Renal cortical epithelial cell (primary cell): ENCODE data around the gene C1orf210. TPM values are rescaled to one million over a fixed set of nuclear protein-coding genes. Genes with fewer than 3 reads are reported as not detected.

Experiments
- DNase-seq: peaks from one replicate; pipeline ENCODE4 v3.0.0-alpha.2; 2011; ENCODE audit warnings: low read depth
- total RNA-seq: library from RNA; depleted of rRNA; stranded (reverse); fragments of >200 nt; gene quantifications from 2 replicates; pipeline ENCODE4 v1.2.3, GENCODE V29; 2014

The C1orf210 gene
- total RNA-seq, 1 donor from 2014 or later, result 0.15 TPM

- peak; percentile 32 for DNase-seq
Measured at GRCh38 chr1:43274125-43274803, 11.1 kb downstream of the C1orf210 start.

- DNase-seq, result no peak
Measured at GRCh38 chr1:43273708-43274107, 11.7 kb downstream of the C1orf210 start.

DNA sequence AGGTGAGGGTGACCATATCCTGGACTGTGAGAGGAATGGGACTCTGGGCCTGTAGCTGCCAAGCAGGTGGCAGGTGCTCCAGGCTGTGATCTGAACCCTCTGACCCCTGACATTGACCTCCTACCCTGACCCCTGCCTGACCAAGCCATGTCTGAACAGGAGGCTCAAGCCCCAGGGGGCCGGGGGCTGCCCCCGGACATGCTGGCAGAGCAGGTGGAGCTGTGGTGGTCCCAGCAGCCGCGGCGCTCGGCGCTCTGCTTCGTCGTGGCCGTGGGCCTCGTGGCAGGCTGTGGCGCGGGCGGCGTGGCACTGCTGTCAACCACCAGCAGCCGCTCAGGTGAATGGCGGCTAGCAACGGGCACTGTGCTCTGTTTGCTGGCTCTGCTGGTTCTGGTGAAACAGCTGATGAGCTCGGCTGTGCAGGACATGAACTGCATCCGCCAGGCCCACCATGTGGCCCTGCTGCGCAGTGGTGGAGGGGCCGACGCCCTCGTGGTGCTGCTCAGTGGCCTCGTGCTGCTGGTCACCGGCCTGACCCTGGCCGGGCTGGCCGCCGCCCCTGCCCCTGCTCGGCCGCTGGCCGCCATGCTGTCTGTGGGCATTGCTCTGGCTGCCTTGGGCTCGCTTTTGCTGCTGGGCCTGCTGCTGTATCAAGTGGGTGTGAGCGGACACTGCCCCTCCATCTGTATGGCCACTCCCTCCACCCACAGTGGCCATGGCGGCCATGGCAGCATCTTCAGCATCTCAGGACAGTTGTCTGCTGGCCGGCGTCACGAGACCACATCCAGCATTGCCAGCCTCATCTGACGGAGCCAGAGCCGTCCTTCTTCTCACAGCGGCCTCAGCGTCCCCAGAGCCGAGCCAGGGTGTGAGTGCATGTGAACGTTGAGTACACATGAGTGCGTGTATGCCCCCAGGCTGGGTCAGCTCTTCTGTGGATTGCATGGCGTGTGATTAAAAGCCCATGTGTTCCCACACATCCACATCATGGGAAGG, 12.5 kb downstream of the C1orf210 start:
- no peak for DNase-seq

GRCh38 chr1:43272161-43272560, 13.2 kb downstream of the C1orf210 start:
- DNase-seq, result no peak

- no peak for DNase-seq
Measured at GRCh38 chr1:43271186-43272118, 13.9 kb downstream of the C1orf210 start.

DNA sequence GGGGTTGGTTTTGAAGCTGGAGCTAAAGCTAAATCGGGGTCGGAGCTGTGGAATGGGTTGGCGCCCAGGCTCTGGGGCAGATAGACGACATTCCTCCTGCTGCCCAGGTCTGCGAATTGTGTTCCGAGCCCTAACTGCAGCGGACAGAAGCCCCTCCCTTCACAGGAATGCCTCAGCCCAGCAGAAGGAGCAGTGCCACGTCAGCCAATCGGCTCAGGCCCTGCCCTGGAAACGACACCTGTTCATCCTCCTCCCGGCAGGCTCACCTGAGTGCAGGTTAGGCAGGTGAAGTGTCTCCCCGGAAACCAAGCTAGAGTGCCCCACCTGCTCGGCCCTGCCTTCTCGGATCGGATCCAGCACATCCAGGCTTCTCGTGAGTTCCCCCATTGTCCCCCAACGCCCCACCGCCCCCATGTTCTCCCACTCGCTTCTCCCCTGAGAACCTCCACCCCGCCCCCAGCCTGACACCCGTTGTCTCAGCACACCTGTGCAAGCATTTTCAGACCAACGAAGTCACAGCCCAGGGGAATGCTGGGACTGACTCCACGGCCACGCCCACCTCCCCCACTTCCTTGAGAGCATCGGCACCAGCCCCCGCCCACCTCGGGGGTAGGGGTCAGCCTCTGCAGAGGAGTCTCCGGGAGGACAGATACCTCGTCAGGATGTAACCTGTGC, 14.8 kb downstream of the C1orf210 start:
- peak; percentile 45 for DNase-seq

DNA sequence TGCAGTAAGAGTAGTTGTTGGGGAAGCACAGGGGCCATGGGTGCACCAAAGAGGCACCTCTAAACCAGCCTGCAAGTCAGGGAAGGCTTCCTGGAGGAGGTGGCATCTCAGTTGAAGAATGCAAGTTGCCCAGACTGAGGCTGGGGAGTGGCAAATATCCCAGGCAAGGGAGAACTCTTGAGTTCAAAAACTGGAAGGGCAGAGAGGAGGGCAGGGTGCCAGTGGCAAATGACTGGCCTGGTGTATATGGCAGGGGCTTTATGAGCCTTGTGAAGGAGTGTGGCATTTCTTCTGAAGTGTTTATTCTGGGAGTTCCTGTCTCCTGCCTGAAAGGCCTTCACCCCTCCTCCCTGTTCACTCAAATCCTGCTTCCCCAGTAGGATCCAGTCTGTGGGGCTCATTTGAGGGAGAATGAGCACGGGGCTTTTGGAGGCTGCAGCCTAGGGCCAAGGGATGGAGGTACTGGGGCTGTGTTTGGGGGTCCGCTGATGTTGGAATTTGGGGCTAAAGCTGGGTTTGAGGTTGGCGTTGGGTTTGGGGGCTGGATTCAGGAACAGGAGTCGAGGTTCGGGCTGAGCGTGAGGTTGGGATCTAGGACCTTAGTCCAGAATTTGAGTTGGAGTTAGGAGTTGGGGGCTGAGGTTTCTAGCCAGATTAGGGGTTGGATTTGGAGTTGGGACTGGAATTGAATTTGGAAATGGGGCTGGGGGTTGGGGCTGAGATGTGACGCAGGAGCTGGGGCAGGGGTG, 15.6 kb downstream of the C1orf210 start, which contains the start of gene TMEM125:
TMEM125 (plus strand) TSS at position 357 of the 749 bp plus-strand sequence. CDS start 2,740 bp downstream, outside the sequence.
- no peak for DNase-seq

GRCh38 chr1:43267818-43268425, 17.5 kb downstream of the C1orf210 start:
- no peak for DNase-seq

- peak; percentile 36 for DNase-seq
Measured at GRCh38 chr1:43267291-43267805, 18.0 kb downstream of the C1orf210 start.

DNA sequence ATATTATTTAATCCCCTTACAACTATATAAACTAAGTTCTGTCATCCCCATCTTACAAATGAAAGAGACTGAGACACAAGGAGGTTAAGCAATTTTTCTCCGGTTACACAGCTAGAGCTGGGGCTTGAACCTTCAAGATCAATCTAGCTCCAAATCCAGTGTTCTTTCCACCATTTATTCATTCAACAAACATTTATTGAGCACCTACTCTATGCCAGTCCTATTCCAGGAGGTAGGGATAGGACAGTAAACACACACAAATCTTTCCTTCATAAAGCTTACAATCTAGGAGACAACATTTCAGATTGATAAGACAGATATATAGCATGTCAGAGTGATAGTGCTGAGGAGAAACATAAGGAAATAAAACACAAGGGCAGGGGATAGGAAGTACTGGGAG, 18.5 kb downstream of the C1orf210 start:
- DNase-seq, result no peak

- DNase-seq, result peak; percentile 29
Measured at GRCh38 chr1:43265431-43265830, 19.9 kb downstream of the C1orf210 start.

DNA sequence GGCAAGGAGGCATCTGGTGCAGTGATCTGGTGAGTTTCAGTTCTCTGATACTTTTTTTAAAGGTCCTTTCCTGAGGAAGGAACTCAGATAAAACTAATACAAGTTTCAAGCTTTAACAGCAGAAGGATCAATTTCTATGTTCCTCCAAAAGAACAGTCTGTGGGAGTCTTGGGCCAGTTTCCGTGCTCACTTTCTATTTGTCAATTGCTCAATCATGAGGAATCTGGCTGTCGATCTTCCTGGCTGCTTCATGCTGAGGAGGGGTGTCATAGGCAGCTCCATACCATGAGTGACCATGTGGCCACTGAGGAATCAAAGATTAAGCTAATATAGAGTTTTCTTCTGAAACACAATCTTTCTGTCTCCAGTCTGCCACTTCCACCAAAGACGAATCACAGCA, 27.0 kb downstream of the C1orf210 start:
- DNase-seq, result no peak

DNA sequence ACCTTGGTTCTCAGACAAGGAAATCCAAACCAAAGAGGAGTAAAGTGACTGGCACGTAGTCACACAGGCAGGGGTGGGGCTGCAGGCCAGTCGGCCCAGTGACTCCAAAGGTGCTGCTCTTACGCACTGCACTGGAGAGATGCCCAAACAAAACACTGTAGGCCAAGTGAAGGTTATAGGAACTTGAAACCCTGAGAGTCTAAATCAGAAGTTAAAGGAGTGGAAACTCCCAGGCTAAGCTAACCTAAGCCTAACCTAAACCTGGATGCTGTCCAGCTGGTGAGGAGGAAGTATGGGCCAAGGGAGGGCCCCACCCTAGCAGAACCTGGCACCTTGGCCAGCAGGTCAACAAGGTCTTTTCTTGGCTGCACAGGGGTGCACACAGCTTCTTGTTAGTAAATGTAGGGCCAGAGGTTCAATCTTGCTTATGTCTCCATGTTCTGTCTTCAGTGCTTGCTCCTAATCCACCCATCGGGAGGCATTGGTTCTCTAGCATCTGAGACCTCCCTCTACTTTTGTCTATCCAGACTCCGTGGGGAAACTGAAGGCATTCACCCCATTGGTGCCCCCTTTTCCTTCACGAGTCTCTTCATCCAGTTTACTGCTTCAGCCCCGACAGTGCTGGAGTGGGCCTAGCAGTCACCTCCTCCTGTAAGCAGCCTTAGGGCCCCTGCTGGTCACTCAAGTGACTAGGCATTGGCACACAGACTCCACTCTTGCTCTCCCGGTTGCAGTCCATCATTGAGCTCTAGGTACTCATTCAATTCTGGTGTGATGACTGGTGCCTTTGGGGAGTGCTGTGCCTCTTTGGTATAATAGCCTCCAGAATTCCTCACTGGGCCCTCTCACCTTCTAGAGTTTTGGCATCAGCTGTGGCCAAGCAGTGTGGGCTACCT, 28.5 kb downstream of the C1orf210 start:
- DNase-seq, result peak; percentile 46

DNA sequence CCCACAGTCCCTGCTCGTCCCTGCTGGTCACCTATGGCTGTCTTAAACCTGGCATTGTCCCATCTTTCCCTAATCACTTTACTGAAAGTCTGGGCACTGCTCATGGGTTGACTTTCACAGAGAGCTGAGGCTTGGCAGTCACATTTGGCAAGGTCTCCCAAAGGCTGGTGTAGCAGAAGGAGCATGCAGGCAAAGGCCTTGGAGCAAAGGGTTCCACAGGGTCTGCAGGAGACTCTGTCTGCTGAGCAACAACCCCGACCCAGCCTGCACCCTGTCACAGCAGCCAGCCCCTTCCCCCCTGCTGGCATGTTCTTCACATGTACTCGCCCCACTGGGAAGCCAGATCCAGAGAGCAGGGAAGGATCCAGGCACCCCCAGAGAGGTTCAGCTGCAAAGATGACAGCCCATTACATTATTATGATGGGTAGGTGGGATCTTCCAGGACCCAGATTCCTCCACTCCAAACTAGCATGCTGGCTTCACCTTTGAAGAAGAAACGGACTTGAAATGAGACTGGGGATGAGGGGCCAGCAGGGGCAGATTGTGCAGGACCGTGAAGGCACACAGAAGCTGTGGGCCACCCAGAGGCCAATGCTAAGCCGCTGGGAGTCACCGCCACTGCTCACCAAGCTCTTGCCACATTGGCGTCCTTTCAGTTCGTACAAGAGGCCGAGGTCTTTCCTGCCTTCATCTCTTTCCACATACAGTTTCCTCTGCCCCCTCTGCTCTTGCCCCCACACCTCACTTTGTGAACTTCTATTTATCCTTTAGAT, 29.8 kb downstream of the C1orf210 start:
- DNase-seq, result no peak

- DNase-seq, result no peak
Measured at GRCh38 chr1:43253876-43254275, 31.5 kb downstream of the C1orf210 start.

- no peak for DNase-seq
Measured at GRCh38 chr1:43253173-43253572, 32.2 kb downstream of the C1orf210 start.

GRCh38 chr1:43252225-43252624, 33.2 kb downstream of the C1orf210 start:
- DNase-seq, result no peak

GRCh38 chr1:43251024-43251423, 34.4 kb downstream of the C1orf210 start:
- no peak for DNase-seq
